Ovary (tissue), 3 donors: ENCODE results near the gene CDH3.

Source experiments
- EP300 ChIP-seq: sonication (generic); formaldehyde crosslinking; IDR thresholded peaks from one replicate; pipeline ENCODE4 v1.6.1; 2017; ENCODE audit warnings: antibody characterized with exemption
- POLR2A ChIP-seq: fragments of 450-650 bp; IDR thresholded peaks from one replicate; pipeline ENCODE4 v1.6.1; 2017; ENCODE audit warnings: antibody characterized with exemption, mild to moderate bottlenecking, moderate library complexity
- TF ChIP-seq, protein P1 (sequence below), 3 donors: fragments of 450-650 bp in 2 of 3; fragments of 200-600 bp in 1 of 3; IDR thresholded peaks; one replicate each; pipeline versions ENCODE4 v1.5.1 to v1.8.0; 2016 to 2022; ENCODE audit warnings: antibody characterized with exemption in 3 of 3, mild to moderate bottlenecking in 1 of 3
- donor health status: DM: no; HTN: no; CAD: no.

DNA sequence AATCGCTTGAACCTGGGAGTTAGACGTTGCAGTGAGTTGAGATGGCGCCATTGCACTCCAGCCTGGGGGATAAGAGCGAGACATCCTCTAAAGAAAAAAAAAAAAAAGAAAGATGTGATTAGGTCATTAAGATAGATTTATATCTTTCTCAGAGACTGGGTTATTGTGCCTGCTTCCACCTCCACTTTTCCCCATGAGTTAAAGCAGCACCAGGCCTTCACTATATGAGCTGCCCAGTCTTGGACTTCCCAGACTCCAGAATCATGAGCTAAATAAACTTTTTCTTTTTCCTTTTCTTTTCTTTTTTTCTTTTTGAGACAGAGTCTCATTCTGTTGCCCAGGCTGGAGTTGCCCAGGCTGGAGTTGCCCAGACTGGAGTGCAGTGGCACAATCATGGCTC lies 72.6 kb downstream of the CDH3 start:
- TF ChIP-seq, protein P1, sequence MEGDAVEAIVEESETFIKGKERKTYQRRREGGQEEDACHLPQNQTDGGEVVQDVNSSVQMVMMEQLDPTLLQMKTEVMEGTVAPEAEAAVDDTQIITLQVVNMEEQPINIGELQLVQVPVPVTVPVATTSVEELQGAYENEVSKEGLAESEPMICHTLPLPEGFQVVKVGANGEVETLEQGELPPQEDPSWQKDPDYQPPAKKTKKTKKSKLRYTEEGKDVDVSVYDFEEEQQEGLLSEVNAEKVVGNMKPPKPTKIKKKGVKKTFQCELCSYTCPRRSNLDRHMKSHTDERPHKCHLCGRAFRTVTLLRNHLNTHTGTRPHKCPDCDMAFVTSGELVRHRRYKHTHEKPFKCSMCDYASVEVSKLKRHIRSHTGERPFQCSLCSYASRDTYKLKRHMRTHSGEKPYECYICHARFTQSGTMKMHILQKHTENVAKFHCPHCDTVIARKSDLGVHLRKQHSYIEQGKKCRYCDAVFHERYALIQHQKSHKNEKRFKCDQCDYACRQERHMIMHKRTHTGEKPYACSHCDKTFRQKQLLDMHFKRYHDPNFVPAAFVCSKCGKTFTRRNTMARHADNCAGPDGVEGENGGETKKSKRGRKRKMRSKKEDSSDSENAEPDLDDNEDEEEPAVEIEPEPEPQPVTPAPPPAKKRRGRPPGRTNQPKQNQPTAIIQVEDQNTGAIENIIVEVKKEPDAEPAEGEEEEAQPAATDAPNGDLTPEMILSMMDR (IDR thresholded peaks at IDR 0.05): no peak
- TF ChIP-seq POLR2A (no peak), EP300 (no peak)
